ENCODE measurements around the gene ATP5PD.

DNA sequence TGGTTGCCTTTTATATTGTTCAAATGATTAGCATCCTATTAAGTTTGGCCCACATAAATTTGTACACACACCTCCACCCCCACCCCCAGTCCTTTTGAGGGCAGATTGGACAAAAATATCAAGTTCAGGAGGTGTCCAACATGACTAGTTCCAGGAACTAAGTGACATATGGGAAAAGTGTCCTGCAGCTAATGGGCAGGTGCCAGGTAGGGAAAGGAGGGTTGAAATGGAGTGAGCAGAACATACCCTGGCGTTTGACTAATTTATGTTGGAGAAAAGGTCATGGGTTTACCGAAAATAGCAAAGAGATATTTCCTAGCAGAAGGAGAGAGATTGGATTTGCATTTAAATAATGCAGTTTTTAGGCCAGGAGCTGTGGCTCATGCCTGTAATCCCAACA is 5.2 kb upstream of the ATP5PD start:
- TF ChIP-seq, protein P1, sequence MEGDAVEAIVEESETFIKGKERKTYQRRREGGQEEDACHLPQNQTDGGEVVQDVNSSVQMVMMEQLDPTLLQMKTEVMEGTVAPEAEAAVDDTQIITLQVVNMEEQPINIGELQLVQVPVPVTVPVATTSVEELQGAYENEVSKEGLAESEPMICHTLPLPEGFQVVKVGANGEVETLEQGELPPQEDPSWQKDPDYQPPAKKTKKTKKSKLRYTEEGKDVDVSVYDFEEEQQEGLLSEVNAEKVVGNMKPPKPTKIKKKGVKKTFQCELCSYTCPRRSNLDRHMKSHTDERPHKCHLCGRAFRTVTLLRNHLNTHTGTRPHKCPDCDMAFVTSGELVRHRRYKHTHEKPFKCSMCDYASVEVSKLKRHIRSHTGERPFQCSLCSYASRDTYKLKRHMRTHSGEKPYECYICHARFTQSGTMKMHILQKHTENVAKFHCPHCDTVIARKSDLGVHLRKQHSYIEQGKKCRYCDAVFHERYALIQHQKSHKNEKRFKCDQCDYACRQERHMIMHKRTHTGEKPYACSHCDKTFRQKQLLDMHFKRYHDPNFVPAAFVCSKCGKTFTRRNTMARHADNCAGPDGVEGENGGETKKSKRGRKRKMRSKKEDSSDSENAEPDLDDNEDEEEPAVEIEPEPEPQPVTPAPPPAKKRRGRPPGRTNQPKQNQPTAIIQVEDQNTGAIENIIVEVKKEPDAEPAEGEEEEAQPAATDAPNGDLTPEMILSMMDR (IDR thresholded peaks at IDR 0.05), result no peak
- TF ChIP-seq POLR2A (IDR thresholded peaks at IDR 0.05), result no peak
- no peak for TF ChIP-seq EP300 (IDR thresholded peaks at IDR 0.05)
